K562 (cell line): Measurements from ENCODE around the gene APLF. TPM values are rescaled to one million over a fixed set of nuclear protein-coding genes. Genes with fewer than 3 reads are reported as not detected.
A peak's percentile ranks its signal among the peaks of the same experiment; 100 is the strongest.

Experiments
- ATAC-seq: fragments of 200-7000 bp; cut with Tn5 transposase; 3 replicates; pipeline ENCODE4 v1.9.1; 2020; ENCODE audit warnings: moderate library complexity
- BruUV-seq: library from RNA; stranded (reverse); fragments of 400-500 nt; replicated peaks from 2 replicates; lab custom pipeline; 2021; lab: Mats Ljungman, UMichigan
- CTCF ChIA-PET: fragments of 300-600 bp; formaldehyde crosslinking; extraction: SDS; loops from one replicate; lab custom pipeline; 2021; ENCODE audit warnings: low intra/inter-chr PET ratio; lab: Yijun Ruan, JAX
- POLR2A ChIA-PET: fragments of 300-600, 350-650 bp; sonication (Branson Sonifier 250); formaldehyde crosslinking; extraction: SDS; loops from one replicate; lab custom pipeline; 2021; ENCODE audit warnings: antibody characterized with exemption, inconsistent platforms; lab: Yijun Ruan, JAX
- DNase-seq, 4 experiments: peaks; one replicate each; pipeline versions ENCODE4 v3.0.0 to v3.0.0-alpha.2; 2011 to 2018; ENCODE audit warnings: low spot score in 3 of 4, mixed read lengths in 3 of 4; ENCODE audit errors: extremely low read depth in 1 of 4
- FAIRE-seq: peaks from 2 replicates; lab custom pipeline; 2011; peaks lifted over from hg19 to GRCh38; lab: Jason Lieb, UNC
- H2AFZ ChIP-seq: 2 replicates; pipeline ENCODE4 v1.6.0; 2011; ENCODE audit warnings: low read depth, low read length, control low read depth, inconsistent platforms
- H3K27ac ChIP-seq: fragments of 200-600 bp; 3 replicates; pipeline ENCODE4 v1.8.0; 2011; ENCODE audit warnings: low read depth, mild to moderate bottlenecking, control low read depth, inconsistent platforms, low read length, moderate library complexity, mixed read lengths; ENCODE audit errors: extremely low read depth
- H3K27me3 ChIP-seq, 2 experiments: fragments of 300-600 bp in 1 of 2; 2 replicates in 1 of 2; 3 replicates in 1 of 2; pipeline versions ENCODE4 v1.6.0 to v1.8.0; 2011; ENCODE audit warnings: inconsistent platforms in 2 of 2, low read length in 2 of 2, mild to moderate bottlenecking in 1 of 2, mixed read lengths in 1 of 2, moderate library complexity in 1 of 2; ENCODE audit not compliant: control insufficient read depth in 2 of 2, insufficient read depth in 2 of 2
- H3K36me3 ChIP-seq: fragments of 300-600 bp; 3 replicates; pipeline ENCODE4 v1.8.0; 2011; ENCODE audit warnings: mild to moderate bottlenecking, low read length, inconsistent platforms; ENCODE audit not compliant: control insufficient read depth, insufficient read depth
- H3K4me1 ChIP-seq, 2 experiments: fragments of 200-600 bp in 1 of 2; replicated peaks in 1 of 2; 2 replicates in 1 of 2; 3 replicates in 1 of 2; pipeline versions ENCODE4 v1.5.1 to v1.8.0; 2011; ENCODE audit warnings: inconsistent platforms in 2 of 2, low read length in 2 of 2, mild to moderate bottlenecking in 1 of 2, mixed read lengths in 1 of 2, moderate library complexity in 1 of 2; ENCODE audit not compliant: control insufficient read depth in 2 of 2, insufficient read depth in 2 of 2
- H3K4me2 ChIP-seq: 2 replicates; pipeline ENCODE4 v1.6.1; 2011; ENCODE audit warnings: low read length, control low read depth, inconsistent platforms, mixed read lengths; ENCODE audit not compliant: insufficient read depth
- H3K4me3 ChIP-seq: fragments of 200-600 bp; sonication (generic), shearing (Covaris generic); 2 replicates; pipeline ENCODE4 v1.5.1; 2016; ENCODE audit warnings: control low read depth, inconsistent platforms
- H3K79me2 ChIP-seq: fragments of 200-600 bp; 3 replicates; pipeline ENCODE4 v1.8.0; 2011; ENCODE audit warnings: low read length, inconsistent platforms; ENCODE audit not compliant: control insufficient read depth, insufficient read depth
- H3K9ac ChIP-seq, 2 experiments: 2 replicates each; pipeline versions ENCODE4 v1.6.0 to v1.6.1; 2011; ENCODE audit warnings: low read depth in 2 of 2, low read length in 2 of 2, control low read depth in 1 of 2, inconsistent platforms in 1 of 2, mild to moderate bottlenecking in 1 of 2, mixed read lengths in 1 of 2; ENCODE audit not compliant: insufficient read depth in 1 of 2
- H3K9me1 ChIP-seq: one replicate; pipeline ENCODE4 v1.6.0; 2011; ENCODE audit warnings: inconsistent platforms, mild to moderate bottlenecking, low read length, moderate library complexity; ENCODE audit not compliant: control insufficient read depth, insufficient read depth
- H3K9me3 ChIP-seq: replicated peaks from 2 replicates; pipeline ENCODE4 v1.5.1; 2011; ENCODE audit warnings: low read depth, low read length, inconsistent platforms; ENCODE audit not compliant: control insufficient read depth, insufficient read depth
- H4K20me1 ChIP-seq: replicated peaks from 2 replicates; pipeline ENCODE4 v1.6.1; 2011; ENCODE audit warnings: low read length, inconsistent platforms, mixed read lengths; ENCODE audit not compliant: control insufficient read depth, insufficient read depth
- BDP1 ChIP-seq: IDR thresholded peaks from 3 replicates; pipeline ENCODE4 v1.6.1; 2011; ENCODE audit not compliant: insufficient read length, insufficient read depth
- CREB3 ChIP-seq: fragments of 450-650 bp; conservative IDR thresholded peaks from 2 replicates; pipeline ENCODE4 v1.6.1; 2016; ENCODE audit warnings: missing genetic modification characterization, low read depth, mild to moderate bottlenecking, missing compliant biosample characterization, moderate library complexity
- CXXC5 ChIP-seq: fragments of 250-450 bp; sonication (Bioruptor Pico); IDR thresholded peaks from 2 replicates; pipeline ENCODE4 v1.8.0; 2022; ENCODE audit warnings: inconsistent platforms, mild to moderate bottlenecking, moderate library complexity
- DDX20 ChIP-seq: fragments of 450-650 bp; IDR thresholded peaks from 2 replicates; pipeline ENCODE4 v1.6.1; 2016; ENCODE audit warnings: missing genetic modification characterization, low read depth, mild to moderate bottlenecking, missing compliant biosample characterization, moderate library complexity
- DMBX1 ChIP-seq: fragments of 250-450 bp; sonication (Bioruptor Pico); IDR thresholded peaks from 2 replicates; pipeline ENCODE4 v1.8.0; 2022; ENCODE audit warnings: inconsistent platforms, mild to moderate bottlenecking, moderate library complexity, borderline replicate concordance
- HMBOX1 ChIP-seq: sonication (generic); IDR thresholded peaks from 2 replicates; pipeline ENCODE4 v1.6.1; 2016
- HMGN3 ChIP-seq: IDR thresholded peaks from 2 replicates; pipeline ENCODE4 v1.6.1; 2011; ENCODE audit warnings: borderline replicate concordance, low read depth, mild to moderate bottlenecking, mixed read lengths, low read length; ENCODE audit not compliant: insufficient read length; ENCODE audit errors: extremely low read depth
- NFE2L1 ChIP-seq: fragments of 450-650 bp; IDR thresholded peaks from 2 replicates; pipeline ENCODE4 v1.6.1; 2016; ENCODE audit warnings: missing genetic modification characterization, low read depth, mild to moderate bottlenecking, missing compliant biosample characterization, moderate library complexity, borderline replicate concordance
- NR2C1 ChIP-seq, 2 experiments: fragments of 450-650 bp; IDR thresholded peaks; 2 replicates each; pipeline ENCODE4 v1.6.1; 2017; ENCODE audit warnings: mild to moderate bottlenecking in 2 of 2, antibody characterized with exemption in 1 of 2, inconsistent platforms in 1 of 2, missing compliant biosample characterization in 1 of 2, missing genetic modification characterization in 1 of 2
- NRF1 ChIP-seq, 2 experiments: fragments of 450-650 bp; IDR thresholded peaks in 1 of 2; conservative IDR thresholded peaks in 1 of 2; 2 replicates each; pipeline ENCODE4 v1.6.1; 2014; ENCODE audit warnings: mild to moderate bottlenecking in 2 of 2
- PTRF ChIP-seq: fragments of 450-650 bp; IDR thresholded peaks from 2 replicates; pipeline ENCODE4 v1.6.1; 2016; ENCODE audit warnings: mild to moderate bottlenecking, missing genetic modification characterization, missing compliant biosample characterization
- RBM14 ChIP-seq: fragments of 200-400 bp; formaldehyde crosslinking; IDR thresholded peaks from 2 replicates; pipeline ENCODE4 v1.6.1; 2018; ENCODE audit warnings: low read depth, mild to moderate bottlenecking, low read length, moderate library complexity, borderline replicate concordance; ENCODE audit not compliant: insufficient read depth
- RBM39 ChIP-seq: fragments of 200-400 bp; formaldehyde crosslinking; optimal IDR thresholded peaks from 2 replicates; pipeline ENCODE3; 2018; ENCODE audit warnings: low read depth, low read length
- SMAD4 ChIP-seq: fragments of 250-450 bp; sonication (Bioruptor Pico); conservative IDR thresholded peaks from 2 replicates; pipeline ENCODE4 v1.8.0; 2021; ENCODE audit warnings: inconsistent platforms, mild to moderate bottlenecking, moderate library complexity
- TEAD2 ChIP-seq: fragments of 450-650 bp; IDR thresholded peaks from 2 replicates; pipeline ENCODE4 v1.6.1; 2016; ENCODE audit warnings: missing genetic modification characterization, control low read depth, missing compliant biosample characterization
- ZNF12 ChIP-seq: sonication (generic); formaldehyde crosslinking; IDR thresholded peaks from 2 replicates; pipeline ENCODE4 v1.4.0; 2020; ENCODE audit warnings: mild to moderate bottlenecking, missing genetic modification reagents
- ZNF592 ChIP-seq: fragments of 450-650 bp; IDR thresholded peaks from 2 replicates; pipeline ENCODE4 v1.6.1; 2017; ENCODE audit warnings: antibody characterized with exemption, mild to moderate bottlenecking
- WGBS: fragments of 100-300 bp; shearing (Covaris generic); methylation state at CpG from one replicate; pipeline ENCODE4 v1.1.6; 2016; ENCODE audit warnings: low coverage, mixed read lengths; ENCODE audit not compliant: insufficient coverage; ENCODE audit errors: missing lambda C conversion rate; 5-methylcytosine and 5-hydroxymethylcytosine counted together
- in situ Hi-C: fragments of 300-500 bp; cut with MboI; formaldehyde crosslinking; loops from 4 replicates; pipeline ENCODE4 v1.15.0; 2018; ENCODE audit warnings: inconsistent platforms, mixed read lengths
- intact Hi-C: fragments of 100-400 bp; cut with micrococcal nuclease; formaldehyde crosslinking; loops from 2 replicates; pipeline ENCODE4 v1.14.2; 2022
- polyA plus RNA-seq, 8 experiments: library from polyadenylated mRNA; depleted of rRNA in 4 of 8; stranded (reverse) in 5 of 8; unstranded in 3 of 8; fragments of >200 nt; fragmentation: Nextera tagmentation in 2 of 8; fragmentation: Illumina TruSeq in 1 of 8; extraction: Ambion mirVana in 2 of 8; extraction: Trizol in 1 of 8; gene quantifications; 2 replicates each; pipeline versions ENCODE4 v1.2.1 to v1.2.3, GENCODE V29; 2011 to 2014; ENCODE audit warnings: inconsistent platforms in 1 of 8, missing spikeins in 1 of 8
- total RNA-seq, 7 experiments: library from RNA; depleted of rRNA in 6 of 7; stranded (reverse); fragments of >200 nt in 6 of 7; fragmentation: Illumina TruSeq in 2 of 7; extraction: Trizol in 2 of 7; gene quantifications; 2 replicates each; pipeline versions ENCODE4 v1.2.1 to v1.2.3, GENCODE V29; 2011 to 2021; ENCODE audit warnings: low replicate concordance in 1 of 7

APLF gene
- total and polyA plus RNA-seq, 9 of the 15 experiments (the other 6 are each of a cell fraction or from before 2014, with no cell fraction given) = 0.07 to 1.1 (median 0.71) TPM

- FAIRE-seq (no peak), DNase-seq (no peak), ATAC-seq (no peak)
- no TSS peak for BruUV-seq
- in situ Hi-C loops = no loop called here
- Histone ChIP-seq H3K9ac (no peak overlapping the region), H3K9me3 (no peaks in the 10 kb centered on the region), H3K27ac (no peak overlapping the region), H4K20me1 (no peaks in the 10 kb centered on the region), H3K36me3 (no peaks in the 10 kb centered on the region), H3K4me3 (no peak overlapping the region), H3K9me1 (no peaks in the 10 kb centered on the region), H3K27me3 (no peaks in the 10 kb centered on the region), H3K4me1 (peaks cover 0 to 10% of the 10 kb centered on the region in 2 experiments; a peak in 2 of 5 replicates), H2AFZ (peak overlapping the region; percentile 86), H3K79me2 (no peaks in the 10 kb centered on the region), H3K4me2 (peak overlapping the region; percentile 48; the same call in 1 of the 2 replicates)
- intact Hi-C loops = no loop called here
- CTCF ChIA-PET = no interaction called here
- WGBS = 51% methylated on average over 4 of the region's 4 CpGs
- POLR2A ChIA-PET = no interaction called here
- TF ChIP-seq SMAD4 (peak; percentile 84), DMBX1 (CRISPR knock-in tag) (peak; percentile 94), NFE2L1 (peak; percentile 43; the same call in 1 of the 2 replicates), ZNF12 (no peak), TEAD2 (tag) (peak; percentile 72; the same call in 1 of the 2 replicates), HMGN3 (no peak), HMBOX1 (no peak), DDX20 (tag) (peak; percentile 85), RBM14 (no peak), CREB3 (tag) (peak; percentile 84; the same call in 1 of the 2 replicates), CXXC5 (CRISPR knock-in tag) (peak; percentile 66), ZNF592 (peak; percentile 96), NR2C1 (IDR thresholded peaks at IDR 0.05) (no peak), NR2C1 (tag; IDR thresholded peaks at IDR 0.05) (peak; percentile 56), PTRF (peak; percentile 81), RBM39 (no peak), BDP1 (no peak), NRF1 (conservative IDR thresholded peaks at IDR 0.05 in 1 of 2, IDR thresholded peaks at IDR 0.05 in 1 of 2) (no peak)
Observed at GRCh38 chr2:68606759-68607158, 139.4 kb downstream of the APLF start.
